Thyroid gland (tissue), 4 donors: ENCODE measurements around the gene SCARF2. TPM values are rescaled to one million over a fixed set of nuclear protein-coding genes. Genes with fewer than 3 reads are reported as not detected.
"Not testable (repeated sequence)": the region's sequence is repeated elsewhere in the genome, so short reads cannot be mapped to it uniquely, and the experiment has no call there.

Source experiments
- DNase-seq, 2 donors: peaks; one replicate each; pipeline ENCODE4 v3.0.0-alpha.2; 2019
- H3K27ac ChIP-seq, 3 donors: fragments of 200-600 bp; sonication (generic); 1 replicate in 2 of 3; 2 replicates in 1 of 3; pipeline ENCODE4 v1.5.1; 2016 to 2019; ENCODE audit warnings: mild to moderate bottlenecking in 1 of 3, moderate library complexity in 1 of 3
- H3K27me3 ChIP-seq: fragments of 200-600 bp; sonication (generic); one replicate; pipeline ENCODE4 v1.5.1; 2019
- H3K36me3 ChIP-seq, 2 donors: fragments of 200-600 bp; sonication (generic); one replicate each; pipeline ENCODE4 v1.5.1; 2016 to 2019
- H3K4me1 ChIP-seq, 2 donors: fragments of 200-600 bp; sonication (generic); one replicate each; pipeline ENCODE4 v1.5.1; 2017 to 2019
- H3K4me3 ChIP-seq, 3 donors: fragments of 200-600 bp; sonication (generic); replicated peaks in 1 of 3; 1 replicate in 2 of 3; 2 replicates in 1 of 3; pipeline ENCODE4 v1.5.1; 2016; ENCODE audit warnings: mild to moderate bottlenecking in 1 of 3
- H3K9me3 ChIP-seq: fragments of 200-600 bp; sonication (generic); one replicate; pipeline ENCODE4 v1.5.1; 2017
- CTCF ChIP-seq, 6 experiments: fragments of 200-600 bp in 3 of 6; fragments of 450-650 bp in 3 of 6; sonication (generic) in 3 of 6; IDR thresholded peaks; one replicate each; pipeline ENCODE4 v1.5.1; 2016 to 2019; ENCODE audit warnings: antibody characterized with exemption in 6 of 6, mild to moderate bottlenecking in 2 of 6, inconsistent platforms in 1 of 6, moderate library complexity in 1 of 6
- POLR2A ChIP-seq, 2 donors: fragments of 450-650 bp; IDR thresholded peaks; one replicate each; pipeline ENCODE4 v1.6.1; 2017; ENCODE audit warnings: antibody characterized with exemption in 2 of 2, mild to moderate bottlenecking in 2 of 2, moderate library complexity in 1 of 2
- WGBS, 2 donors: methylation state at CpG; one replicate each; pipeline ENCODE4 v1.1.5; 2017; 5-methylcytosine and 5-hydroxymethylcytosine counted together
- intact Hi-C: fragments of 100-400 bp; cut with DNase I; formaldehyde crosslinking; loops from one replicate; pipeline ENCODE4 v1.15.1; 2023
- total RNA-seq, 4 donors: library from RNA; depleted of rRNA; stranded (reverse); fragments of >200 nt; gene quantifications; one replicate each; pipeline ENCODE4 v1.2.3, GENCODE V29; 2016

The SCARF2 gene
- total RNA-seq, 4 donors from 2014 or later: 14.4 to 23.1 (median 20.4) TPM

GRCh38 chr22:20419664-20419951 lies 18.0 kb downstream of the SCARF2 start:
- TF ChIP-seq POLR2A (IDR thresholded peaks at IDR 0.05) (no peak), CTCF (IDR thresholded peaks at IDR 0.05) (no peak)

GRCh38 chr22:20418211-20418788 lies 19.3 kb downstream of the SCARF2 start:
- 7 to 24% methylated on average over 25 to 32 of the region's 42 CpGs for WGBS, 2 donors
- H3K4me1 ChIP-seq: no peaks in the 10 kb centered on the region
- peak; percentile 79 to 80 for DNase-seq
- TF ChIP-seq POLR2A (IDR thresholded peaks at IDR 0.05) (no peak), CTCF (IDR thresholded peaks at IDR 0.05) (peak; percentile 66 to 91 (median 83))
- H3K4me3 ChIP-seq: no peak overlapping the region
- H3K36me3 ChIP-seq: no peaks in the 10 kb centered on the region
- no peak overlapping the region for H3K27ac ChIP-seq
- H3K27me3 ChIP-seq: no peaks in the 10 kb centered on the region
- no peaks in the 10 kb centered on the region for H3K9me3 ChIP-seq
- intact Hi-C loops: loop anchor here (2.0 kb wide), 1 partner anchor 39 kb away; no protein-coding TSS in a partner anchor

More at GRCh38 chr22:20419664-20419951, 18.0 kb downstream of the SCARF2 start:
- DNase-seq: no peak
- H3K27ac ChIP-seq: no peak overlapping the region
- H3K4me3 ChIP-seq: no peak overlapping the region
- H3K9me3 ChIP-seq: no peaks in the 10 kb centered on the region
- H3K27me3 ChIP-seq: no peaks in the 10 kb centered on the region
- 91 to 94% methylated on average over 2 of the region's 2 CpGs for WGBS, 2 donors
- no peaks in the 10 kb centered on the region for H3K36me3 ChIP-seq
- H3K4me1 ChIP-seq: no peaks in the 10 kb centered on the region
- intact Hi-C loops: loop anchor here (2.0 kb wide), 1 partner anchor 37 kb away; no protein-coding TSS in a partner anchor

- H3K4me1 ChIP-seq, DNase-seq, H3K9me3 ChIP-seq, H3K4me3 ChIP-seq, H3K27me3 ChIP-seq, H3K36me3 ChIP-seq, H3K27ac ChIP-seq, intact Hi-C loops: not testable (repeated sequence)
- WGBS, 2 donors: 91 to 93% methylated on average over 3 of the region's 3 CpGs
Measured at GRCh38 chr22:20415699-20416098, 21.9 kb downstream of the SCARF2 start.

- H3K9me3 ChIP-seq, DNase-seq, H3K27me3 ChIP-seq, H3K4me3 ChIP-seq, intact Hi-C loops, H3K36me3 ChIP-seq, H3K27ac ChIP-seq, H3K4me1 ChIP-seq: not testable (repeated sequence)
- WGBS, 2 donors: 90% methylated on average over 3 of the region's 3 CpGs
Measured at GRCh38 chr22:20415241-20415640, 22.4 kb downstream of the SCARF2 start.

- intact Hi-C loops: no loop called here
- Histone ChIP-seq H3K4me3 (no peak overlapping the region), H3K4me1 (no peaks in the 10 kb centered on the region), H3K9me3 (no peaks in the 10 kb centered on the region), H3K27ac (no peak overlapping the region), H3K27me3 (no peaks in the 10 kb centered on the region), H3K36me3 (no peaks in the 10 kb centered on the region)
- 80% methylated on average over 3 of the region's 3 CpGs for WGBS, 2 donors
- DNase-seq: no peak
- TF ChIP-seq POLR2A (IDR thresholded peaks at IDR 0.05) (no peak), CTCF (IDR thresholded peaks at IDR 0.05) (no peak)
Measured at GRCh38 chr22:20414450-20414849, 23.2 kb downstream of the SCARF2 start.

GRCh38 chr22:20414059-20414440 lies 23.6 kb downstream of the SCARF2 start:
- no peak overlapping the region for H3K4me3 ChIP-seq
- DNase-seq: no peak
- intact Hi-C loops: no loop called here
- H3K9me3 ChIP-seq: no peaks in the 10 kb centered on the region
- no peaks in the 10 kb centered on the region for H3K4me1 ChIP-seq
- H3K27ac ChIP-seq: no peak overlapping the region
- TF ChIP-seq CTCF (IDR thresholded peaks at IDR 0.05) (no peak), POLR2A (IDR thresholded peaks at IDR 0.05) (no peak)
- WGBS, 2 donors: 84 to 97% methylated on average over 5 of the region's 5 CpGs
- H3K27me3 ChIP-seq: no peaks in the 10 kb centered on the region
- no peaks in the 10 kb centered on the region for H3K36me3 ChIP-seq
